Measurements from ENCODE around the gene CNIH1. TPM values are rescaled to one million over a fixed set of nuclear protein-coding genes. Genes with fewer than 3 reads are reported as not detected.

CNIH1 gene
- total and polyA plus RNA-seq, 2 of the 13 experiments (the other 11 are each of a cell fraction or from before 2014, with no cell fraction given), result 166 to 421 TPM

GRCh38 chr14:54396493-54397335 is 44.5 kb downstream of the CNIH1 start, which contains the start of gene CDKN3 (continued):
- TF ChIP-seq, protein P1, sequence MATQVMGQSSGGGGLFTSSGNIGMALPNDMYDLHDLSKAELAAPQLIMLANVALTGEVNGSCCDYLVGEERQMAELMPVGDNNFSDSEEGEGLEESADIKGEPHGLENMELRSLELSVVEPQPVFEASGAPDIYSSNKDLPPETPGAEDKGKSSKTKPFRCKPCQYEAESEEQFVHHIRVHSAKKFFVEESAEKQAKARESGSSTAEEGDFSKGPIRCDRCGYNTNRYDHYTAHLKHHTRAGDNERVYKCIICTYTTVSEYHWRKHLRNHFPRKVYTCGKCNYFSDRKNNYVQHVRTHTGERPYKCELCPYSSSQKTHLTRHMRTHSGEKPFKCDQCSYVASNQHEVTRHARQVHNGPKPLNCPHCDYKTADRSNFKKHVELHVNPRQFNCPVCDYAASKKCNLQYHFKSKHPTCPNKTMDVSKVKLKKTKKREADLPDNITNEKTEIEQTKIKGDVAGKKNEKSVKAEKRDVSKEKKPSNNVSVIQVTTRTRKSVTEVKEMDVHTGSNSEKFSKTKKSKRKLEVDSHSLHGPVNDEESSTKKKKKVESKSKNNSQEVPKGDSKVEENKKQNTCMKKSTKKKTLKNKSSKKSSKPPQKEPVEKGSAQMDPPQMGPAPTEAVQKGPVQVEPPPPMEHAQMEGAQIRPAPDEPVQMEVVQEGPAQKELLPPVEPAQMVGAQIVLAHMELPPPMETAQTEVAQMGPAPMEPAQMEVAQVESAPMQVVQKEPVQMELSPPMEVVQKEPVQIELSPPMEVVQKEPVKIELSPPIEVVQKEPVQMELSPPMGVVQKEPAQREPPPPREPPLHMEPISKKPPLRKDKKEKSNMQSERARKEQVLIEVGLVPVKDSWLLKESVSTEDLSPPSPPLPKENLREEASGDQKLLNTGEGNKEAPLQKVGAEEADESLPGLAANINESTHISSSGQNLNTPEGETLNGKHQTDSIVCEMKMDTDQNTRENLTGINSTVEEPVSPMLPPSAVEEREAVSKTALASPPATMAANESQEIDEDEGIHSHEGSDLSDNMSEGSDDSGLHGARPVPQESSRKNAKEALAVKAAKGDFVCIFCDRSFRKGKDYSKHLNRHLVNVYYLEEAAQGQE (IDR thresholded peaks at IDR 0.05; ENCODE audit: borderline replicate concordance in 1 of 2, low read depth in 1 of 2, low read length in 2 of 2), result 0 out of 4 replicates have a peak, but pooled peaks of 1 of the 2 experiments have one; percentile 9
- TF ChIP-seq RNF2 (conservative IDR thresholded peaks at IDR 0.05; ENCODE audit: low read depth) (peak; percentile 56), KLF9 (CRISPR knock-in tag; IDR thresholded peaks at IDR 0.05; ENCODE audit: low read depth) (no peak), ZNF558 (CRISPR knock-in tag; IDR thresholded peaks at IDR 0.05; ENCODE audit: borderline replicate concordance) (no peak; the same call in 1 of the 2 replicates), POGZ (CRISPR knock-in tag; IDR thresholded peaks at IDR 0.05) (peak; percentile 96), TFE3 (CRISPR knock-in tag; IDR thresholded peaks at IDR 0.05) (no peak), HES4 (CRISPR knock-in tag; IDR thresholded peaks at IDR 0.05; ENCODE audit: borderline replicate concordance) (peak; percentile 79; the same call in 1 of the 2 replicates), TP53 (CRISPR knock-in tag; conservative IDR thresholded peaks at IDR 0.05) (peak; percentile 64; the same call in 1 of the 2 replicates), ARNT2 (CRISPR knock-in tag; IDR thresholded peaks at IDR 0.05; ENCODE audit: low read depth) (0 out of 2 replicates have a peak, but pooled peaks have one; percentile 52), ZNF232 (CRISPR knock-in tag; IDR thresholded peaks at IDR 0.05; ENCODE audit: borderline replicate concordance) (peak; percentile 43; the same call in 1 of the 2 replicates), CCDC6 (CRISPR knock-in tag; IDR thresholded peaks at IDR 0.05) (peak; percentile 84; the same call in 1 of the 2 replicates), TBX2 (CRISPR knock-in tag; IDR thresholded peaks at IDR 0.05; ENCODE audit: borderline replicate concordance) (peak; percentile 52; the same call in 1 of the 2 replicates), ZSCAN31 (CRISPR knock-in tag; IDR thresholded peaks at IDR 0.05; ENCODE audit: low read depth) (0 out of 2 replicates have a peak, but pooled peaks have one; percentile 17), ZNF607 (CRISPR knock-in tag; IDR thresholded peaks at IDR 0.05; ENCODE audit: borderline replicate concordance) (peak; percentile 82; the same call in 1 of the 2 replicates), EEA1 (CRISPR knock-in tag; IDR thresholded peaks at IDR 0.05; ENCODE audit: borderline replicate concordance) (0 out of 2 replicates have a peak, but pooled peaks have one; percentile 35)
- TF ChIP-seq, protein P2, sequence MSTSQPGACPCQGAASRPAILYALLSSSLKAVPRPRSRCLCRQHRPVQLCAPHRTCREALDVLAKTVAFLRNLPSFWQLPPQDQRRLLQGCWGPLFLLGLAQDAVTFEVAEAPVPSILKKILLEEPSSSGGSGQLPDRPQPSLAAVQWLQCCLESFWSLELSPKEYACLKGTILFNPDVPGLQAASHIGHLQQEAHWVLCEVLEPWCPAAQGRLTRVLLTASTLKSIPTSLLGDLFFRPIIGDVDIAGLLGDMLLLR (CRISPR knock-in tag; IDR thresholded peaks at IDR 0.05), result peak; percentile 91
- TF ChIP-seq, protein P3, sequence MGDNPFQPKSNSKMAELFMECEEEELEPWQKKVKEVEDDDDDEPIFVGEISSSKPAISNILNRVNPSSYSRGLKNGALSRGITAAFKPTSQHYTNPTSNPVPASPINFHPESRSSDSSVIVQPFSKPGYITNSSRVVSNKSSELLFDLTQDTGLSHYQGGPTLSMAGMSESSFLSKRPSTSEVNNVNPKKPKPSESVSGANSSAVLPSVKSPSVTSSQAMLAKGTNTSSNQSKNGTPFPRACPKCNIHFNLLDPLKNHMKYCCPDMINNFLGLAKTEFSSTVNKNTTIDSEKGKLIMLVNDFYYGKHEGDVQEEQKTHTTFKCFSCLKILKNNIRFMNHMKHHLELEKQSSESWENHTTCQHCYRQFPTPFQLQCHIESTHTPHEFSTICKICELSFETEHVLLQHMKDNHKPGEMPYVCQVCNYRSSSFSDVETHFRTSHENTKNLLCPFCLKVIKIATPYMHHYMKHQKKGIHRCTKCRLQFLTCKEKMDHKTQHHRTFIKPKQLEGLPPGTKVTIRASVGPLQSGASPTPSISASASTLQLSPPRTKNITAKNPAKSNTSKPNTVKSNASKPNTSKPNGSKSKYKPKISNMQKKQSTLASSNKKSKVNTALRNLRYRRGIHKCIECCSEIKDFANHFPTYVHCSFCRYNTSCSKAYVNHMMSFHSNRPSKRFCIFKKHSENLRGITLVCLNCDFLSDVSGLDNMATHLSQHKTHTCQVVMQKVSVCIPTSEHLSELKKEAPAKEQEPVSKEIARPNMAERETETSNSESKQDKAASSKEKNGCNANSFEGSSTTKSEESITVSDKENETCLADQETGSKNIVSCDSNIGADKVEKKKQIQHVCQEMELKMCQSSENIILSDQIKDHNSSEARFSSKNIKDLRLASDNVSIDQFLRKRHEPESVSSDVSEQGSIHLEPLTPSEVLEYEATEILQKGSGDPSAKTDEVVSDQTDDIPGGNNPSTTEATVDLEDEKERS (CRISPR knock-in tag; IDR thresholded peaks at IDR 0.05), result peak; percentile 50; the same call in 1 of the 2 replicates

Data from HepG2 (cell line).